KOPT-K1 (cell line): ENCODE results near the gene TMEM94.

Experiments used
- H3K27ac ChIP-seq: fragments of 200-600 bp; sonication (generic); 2 replicates; pipeline ENCODE4 v1.5.1; 2016; ENCODE audit warnings: antibody characterized with exemption, mild to moderate bottlenecking, low read depth, low read length; ENCODE audit not compliant: poor library complexity, severe bottlenecking
- H3K36me3 ChIP-seq: fragments of 200-600 bp; sonication (generic); 2 replicates; pipeline ENCODE4 v1.5.1; 2017; ENCODE audit warnings: antibody characterized with exemption, mild to moderate bottlenecking, low read length, moderate library complexity; ENCODE audit not compliant: insufficient read depth
- H3K9me3 ChIP-seq: fragments of 200-600 bp; sonication (generic); 2 replicates; pipeline ENCODE4 v1.5.1; 2017; ENCODE audit warnings: antibody characterized with exemption, low read length, mild to moderate bottlenecking; ENCODE audit not compliant: insufficient read depth, poor library complexity, severe bottlenecking

TMEM94 gene

DNA sequence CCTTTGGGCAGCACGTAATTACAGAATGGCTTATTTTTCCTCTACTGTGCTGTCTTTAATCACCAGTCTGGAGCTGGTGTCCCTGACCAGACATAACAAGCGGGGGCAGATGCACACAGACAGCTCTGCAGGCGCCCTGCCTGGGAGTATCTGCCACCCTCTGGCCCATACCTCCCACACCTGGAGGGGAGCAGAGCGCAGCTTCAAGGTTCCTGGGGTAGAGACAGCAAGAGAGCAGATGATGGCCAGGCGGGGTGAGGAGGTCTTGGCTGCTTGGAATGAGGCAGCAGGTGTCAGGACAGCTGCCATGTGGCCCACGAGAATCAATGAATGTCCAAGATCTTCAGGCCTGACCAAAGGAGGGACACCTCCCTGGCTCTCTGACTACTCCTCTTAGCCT is 23.8 kb downstream of the TMEM94 start:
- H3K36me3 ChIP-seq = peaks cover 31% of the 10 kb centered on the region; the same call in 1 of the 2 replicates
- H3K27ac ChIP-seq = no peak overlapping the region
- H3K9me3 ChIP-seq = no peaks in the 10 kb centered on the region

DNA sequence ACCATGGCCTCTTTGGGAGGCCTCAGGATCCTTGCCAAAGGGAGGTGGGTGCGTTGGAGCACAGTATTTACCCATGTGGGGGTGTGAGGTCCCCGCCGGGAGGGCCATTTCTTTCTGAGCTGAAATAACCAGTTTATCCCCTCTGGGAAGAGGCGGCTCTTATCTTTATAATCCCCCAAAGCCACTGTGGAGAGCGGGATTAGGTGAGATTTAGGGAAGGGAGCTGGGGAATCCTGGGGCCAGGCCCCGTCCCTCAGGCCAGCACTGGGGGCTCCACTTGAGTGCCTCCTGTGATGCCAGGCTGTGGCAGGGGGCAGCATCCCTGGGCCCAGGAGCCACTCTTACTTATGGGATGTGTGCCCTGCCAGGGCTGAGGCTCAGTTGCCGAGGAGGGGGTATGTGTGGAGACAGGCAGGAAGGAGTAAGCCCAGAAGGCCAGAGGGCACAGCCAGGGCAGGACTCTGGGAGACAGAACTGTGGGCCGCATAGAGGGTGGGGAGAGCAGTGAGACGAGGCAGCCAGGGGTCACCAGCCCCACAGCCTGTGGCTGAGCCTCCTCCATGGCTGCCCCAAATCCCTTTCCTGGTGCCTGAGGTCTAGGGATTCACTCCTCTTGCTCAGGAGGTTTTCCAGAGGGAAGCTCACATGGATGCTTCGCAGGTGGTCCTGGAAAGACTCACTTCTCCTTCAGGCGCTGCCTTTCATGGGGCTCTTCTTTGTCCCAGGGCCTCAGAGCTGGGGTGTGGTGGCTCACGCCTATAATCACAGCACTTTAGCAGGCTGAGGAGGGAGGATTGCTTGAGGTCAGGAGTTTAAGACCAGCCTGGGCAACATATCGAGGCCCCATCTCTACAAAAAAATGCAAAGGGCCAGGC is 25.0 kb downstream of the TMEM94 start:
- no peak overlapping the region for H3K27ac ChIP-seq
- H3K36me3 ChIP-seq = peaks cover 22% of the 10 kb centered on the region; the same call in 1 of the 2 replicates
- H3K9me3 ChIP-seq = no peaks in the 10 kb centered on the region

DNA sequence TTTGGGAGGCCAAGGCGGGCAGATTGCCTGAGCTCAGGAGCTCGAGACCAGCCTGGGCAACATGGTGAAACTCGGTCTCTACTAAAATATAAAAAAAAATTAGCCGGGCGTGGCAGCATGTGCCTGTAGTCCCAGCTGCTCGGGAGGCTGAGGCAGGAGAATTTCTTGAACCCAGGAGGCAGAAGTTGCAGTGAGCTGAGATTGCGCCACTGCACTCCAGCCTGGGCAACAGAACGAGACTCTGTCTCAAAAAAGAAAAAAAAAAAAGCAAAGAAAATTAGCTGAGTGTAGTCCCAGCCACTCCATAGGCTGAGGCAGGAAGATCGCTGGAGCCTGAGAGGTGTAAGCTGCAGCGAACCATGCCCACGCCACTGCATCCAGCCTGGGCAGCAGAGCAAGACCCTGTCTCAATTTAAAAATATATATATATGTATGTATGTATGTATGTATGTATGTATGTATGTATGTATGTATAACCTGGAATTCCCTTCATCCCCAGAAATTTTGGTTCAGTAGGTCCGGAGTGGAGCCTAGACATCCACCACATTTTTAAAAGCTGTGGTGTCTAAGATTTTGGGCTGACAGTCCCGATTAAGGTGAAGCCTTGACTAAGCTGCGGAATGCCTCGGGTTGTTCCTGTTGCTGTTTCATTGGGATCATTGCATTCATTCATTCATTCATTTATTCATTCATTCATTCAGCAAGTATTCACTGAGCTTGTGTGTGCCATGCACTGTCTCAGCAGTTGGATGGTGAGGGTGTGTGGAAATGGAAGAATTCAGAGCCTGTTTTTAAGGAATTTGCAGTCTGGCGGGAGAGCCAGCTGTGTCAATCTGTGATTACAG is 25.9 kb downstream of the TMEM94 start:
- Histone ChIP-seq H3K36me3 (peaks cover 14% of the 10 kb centered on the region; the same call in 1 of the 2 replicates), H3K9me3 (no peaks in the 10 kb centered on the region), H3K27ac (no peak overlapping the region)

DNA sequence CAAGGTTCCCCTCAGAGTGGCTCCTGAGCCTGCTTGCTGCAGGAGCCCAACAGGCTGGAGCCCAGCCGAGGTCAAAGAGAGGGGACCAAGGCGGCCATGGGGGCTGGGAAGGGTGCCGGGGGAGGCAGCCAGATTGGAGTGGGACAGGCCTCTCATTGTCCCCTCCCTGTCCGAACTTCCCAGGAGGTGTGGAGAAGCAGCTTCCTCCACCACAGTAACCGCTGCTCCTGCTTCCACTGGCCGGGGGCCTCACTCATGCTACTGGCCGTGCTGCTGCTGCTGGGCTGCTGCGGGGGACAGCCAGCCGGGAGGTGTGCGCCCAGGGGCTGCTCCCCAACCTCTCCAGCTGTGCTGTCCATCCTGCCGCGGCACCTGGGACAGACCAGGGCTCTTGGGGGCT is 29.3 kb downstream of the TMEM94 start:
- H3K36me3 ChIP-seq = peaks cover 16% of the 10 kb centered on the region; the same call in 1 of the 2 replicates
- no peaks in the 10 kb centered on the region for H3K9me3 ChIP-seq
- no peak overlapping the region for H3K27ac ChIP-seq

DNA sequence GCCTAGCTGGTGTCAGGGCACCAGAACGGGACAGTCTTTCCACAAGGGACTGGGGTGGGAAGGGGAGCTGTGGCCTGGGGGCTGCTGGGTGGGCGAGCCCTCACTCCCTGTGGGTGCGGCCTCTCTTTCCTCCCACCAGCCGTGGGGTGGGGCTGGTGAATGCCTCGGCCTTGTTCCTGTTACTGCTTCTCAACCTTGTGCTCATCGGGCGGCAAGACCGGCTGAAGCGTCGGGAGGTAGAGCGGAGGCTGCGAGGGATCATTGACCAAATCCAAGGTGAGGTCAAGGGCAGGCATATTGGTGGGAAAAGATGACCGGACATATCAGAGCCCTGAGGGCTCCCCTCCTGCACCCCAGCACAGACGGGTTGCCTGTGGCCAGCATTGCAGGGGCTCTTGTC is 29.7 kb downstream of the TMEM94 start:
- peaks cover 16% of the 10 kb centered on the region; the same call in 1 of the 2 replicates for H3K36me3 ChIP-seq
- no peaks in the 10 kb centered on the region for H3K9me3 ChIP-seq
- H3K27ac ChIP-seq = peak overlapping the region; percentile 86

DNA sequence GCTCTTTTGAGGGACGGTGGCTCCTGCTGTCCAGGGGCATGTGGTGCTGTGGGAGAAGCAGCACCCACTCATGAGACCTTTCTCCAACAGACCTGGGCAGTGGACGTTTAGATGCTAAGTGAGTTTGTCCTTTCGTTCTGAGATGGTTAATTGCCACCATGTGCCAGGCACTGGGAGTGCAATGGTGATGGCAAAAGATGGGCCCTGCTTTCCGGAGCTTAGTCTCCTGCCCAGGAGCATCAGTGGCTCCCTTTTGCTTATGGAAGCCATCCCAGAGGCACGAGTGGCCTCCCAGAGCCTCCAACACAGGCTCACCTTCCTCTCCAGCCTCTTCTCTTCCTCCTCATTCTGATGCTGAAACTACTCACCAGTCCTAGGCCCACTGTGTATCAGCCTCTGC is 30.5 kb downstream of the TMEM94 start:
- Histone ChIP-seq H3K36me3 (peaks cover 21% of the 10 kb centered on the region), H3K27ac (peak overlapping the region; percentile 86), H3K9me3 (no peaks in the 10 kb centered on the region)

DNA sequence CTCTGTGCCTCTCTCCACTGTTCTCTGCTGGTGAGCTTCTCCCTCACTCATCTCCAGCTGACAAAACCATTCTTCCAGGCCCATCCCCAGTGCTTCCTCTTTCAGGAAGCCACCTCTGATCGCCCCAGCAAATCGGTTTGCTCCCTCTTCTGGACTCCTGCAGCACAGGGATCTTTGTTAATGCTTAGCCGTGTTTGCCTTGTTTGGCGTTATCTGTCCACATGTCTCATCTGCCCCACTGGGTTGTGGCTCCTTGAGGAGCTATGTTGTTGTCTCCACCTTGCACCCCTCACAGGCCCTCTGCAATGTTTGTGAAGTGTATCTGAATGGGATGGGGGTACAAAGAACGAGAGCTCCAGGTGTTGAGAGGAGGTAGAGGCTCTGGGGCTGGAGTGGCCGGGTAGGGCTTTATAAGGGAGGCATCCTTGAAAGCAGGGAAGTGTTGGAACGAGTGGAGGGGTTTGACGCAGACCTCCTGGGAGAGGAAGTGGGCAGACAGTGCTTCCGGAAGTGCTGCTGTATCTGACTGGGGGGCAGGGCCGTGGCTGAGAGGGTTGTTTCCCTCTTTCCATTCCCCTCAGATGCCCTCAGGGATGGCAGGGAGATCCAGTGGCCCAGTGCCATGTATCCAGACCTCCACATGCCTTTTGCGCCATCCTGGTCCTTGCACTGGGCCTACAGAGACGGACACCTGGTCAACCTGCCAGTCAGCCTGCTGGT is 31.1 kb downstream of the TMEM94 start:
- H3K36me3 ChIP-seq = peaks cover 27% of the 10 kb centered on the region
- H3K27ac ChIP-seq = peak overlapping the region; percentile 86
- H3K9me3 ChIP-seq = no peaks in the 10 kb centered on the region

DNA sequence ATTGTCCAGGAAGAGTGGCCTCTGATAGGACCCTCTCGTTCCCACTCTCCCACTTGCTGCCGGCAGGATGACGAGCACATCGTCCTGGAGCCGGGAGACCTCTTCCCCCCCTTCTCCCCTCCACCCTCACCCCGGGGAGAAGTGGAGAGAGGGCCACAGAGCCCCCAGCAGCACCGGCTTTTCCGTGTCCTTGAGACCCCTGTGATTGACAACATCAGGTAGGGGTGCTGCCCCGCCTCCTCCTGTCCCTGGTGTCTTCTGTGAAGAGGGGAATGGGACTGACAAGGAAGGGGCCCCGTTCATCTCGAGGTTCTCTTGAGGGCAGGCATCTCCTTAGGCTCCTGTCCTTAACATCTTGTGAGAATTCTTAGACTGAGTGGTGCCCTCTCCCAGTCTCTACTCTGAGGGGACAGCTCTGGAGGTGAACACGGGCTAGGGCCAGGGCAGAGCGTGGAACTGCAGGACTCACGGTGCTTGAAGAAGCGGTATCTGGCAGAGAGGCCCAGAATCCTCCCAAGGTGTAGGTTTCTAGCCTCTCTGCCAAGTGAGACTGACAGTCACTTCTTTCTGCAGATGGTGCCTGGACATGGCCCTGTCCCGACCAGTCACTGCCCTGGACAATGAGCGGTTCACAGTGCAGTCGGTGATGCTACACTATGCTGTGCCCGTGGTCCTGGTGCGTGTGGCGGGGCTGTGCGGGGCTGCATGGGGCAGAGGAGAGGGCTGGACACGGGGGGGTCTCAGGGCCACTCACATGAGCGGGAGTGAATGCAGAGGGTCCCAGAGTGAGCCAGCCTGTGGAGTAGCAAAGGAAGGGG is 32.5 kb downstream of the TMEM94 start:
- Histone ChIP-seq H3K27ac (peak overlapping the region; percentile 86), H3K9me3 (no peaks in the 10 kb centered on the region), H3K36me3 (peaks cover 40% of the 10 kb centered on the region)

DNA sequence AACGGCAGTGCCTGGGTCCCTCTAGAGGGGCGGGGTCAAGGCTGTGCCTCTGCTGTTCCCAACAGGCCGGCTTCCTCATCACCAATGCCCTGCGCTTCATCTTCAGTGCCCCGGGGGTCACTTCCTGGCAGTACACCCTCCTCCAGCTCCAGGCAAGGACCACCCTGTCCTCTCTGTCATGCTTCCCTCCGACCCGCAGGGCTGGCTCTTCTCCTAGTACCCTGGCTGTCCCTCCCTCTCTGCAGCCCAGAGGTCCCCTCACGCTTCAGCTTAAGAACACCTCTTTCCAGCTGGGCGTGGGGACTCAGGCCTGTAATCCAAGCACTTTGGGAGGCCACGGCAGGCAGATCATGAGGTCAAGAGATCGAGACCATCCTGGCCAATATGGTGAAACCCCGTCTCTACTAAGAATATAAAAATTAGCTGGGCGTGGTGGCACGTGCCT is 33.1 kb downstream of the TMEM94 start:
- peaks cover 47% of the 10 kb centered on the region for H3K36me3 ChIP-seq

DNA sequence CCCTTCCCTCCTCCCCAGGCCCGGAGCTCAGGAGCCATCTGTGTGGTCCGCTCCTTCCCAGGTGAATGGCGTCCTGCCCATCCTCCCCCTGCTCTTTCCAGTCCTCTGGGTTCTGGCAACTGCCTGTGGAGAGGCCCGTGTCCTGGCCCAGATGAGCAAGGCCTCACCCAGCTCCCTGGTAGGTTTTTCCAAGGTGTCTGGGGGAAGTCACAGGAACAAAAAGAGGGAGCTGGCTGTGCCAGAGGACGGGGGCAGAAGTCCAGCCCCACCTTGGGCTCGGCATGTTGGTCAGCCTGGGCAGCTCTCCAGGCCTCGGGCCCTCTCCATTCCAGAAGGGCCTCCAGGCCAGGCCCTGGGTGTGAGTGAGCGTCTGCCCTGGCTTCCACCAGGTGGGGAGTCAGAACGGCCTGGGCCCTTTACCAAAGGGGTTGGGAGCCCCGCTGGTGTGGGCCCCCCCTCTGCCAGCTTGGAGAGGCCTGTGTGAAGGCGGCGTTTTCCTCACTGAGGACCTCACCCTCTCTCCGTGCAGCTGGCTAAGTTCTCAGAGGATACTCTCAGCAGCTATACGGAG is 33.8 kb downstream of the TMEM94 start:
- Histone ChIP-seq H3K27ac (no peak overlapping the region), H3K36me3 (peaks cover 54% of the 10 kb centered on the region)

More for the DNA sequence above, 33.1 kb downstream of the TMEM94 start:
- peak overlapping the region; percentile 86 for H3K27ac ChIP-seq
- H3K9me3 ChIP-seq = no peaks in the 10 kb centered on the region

DNA sequence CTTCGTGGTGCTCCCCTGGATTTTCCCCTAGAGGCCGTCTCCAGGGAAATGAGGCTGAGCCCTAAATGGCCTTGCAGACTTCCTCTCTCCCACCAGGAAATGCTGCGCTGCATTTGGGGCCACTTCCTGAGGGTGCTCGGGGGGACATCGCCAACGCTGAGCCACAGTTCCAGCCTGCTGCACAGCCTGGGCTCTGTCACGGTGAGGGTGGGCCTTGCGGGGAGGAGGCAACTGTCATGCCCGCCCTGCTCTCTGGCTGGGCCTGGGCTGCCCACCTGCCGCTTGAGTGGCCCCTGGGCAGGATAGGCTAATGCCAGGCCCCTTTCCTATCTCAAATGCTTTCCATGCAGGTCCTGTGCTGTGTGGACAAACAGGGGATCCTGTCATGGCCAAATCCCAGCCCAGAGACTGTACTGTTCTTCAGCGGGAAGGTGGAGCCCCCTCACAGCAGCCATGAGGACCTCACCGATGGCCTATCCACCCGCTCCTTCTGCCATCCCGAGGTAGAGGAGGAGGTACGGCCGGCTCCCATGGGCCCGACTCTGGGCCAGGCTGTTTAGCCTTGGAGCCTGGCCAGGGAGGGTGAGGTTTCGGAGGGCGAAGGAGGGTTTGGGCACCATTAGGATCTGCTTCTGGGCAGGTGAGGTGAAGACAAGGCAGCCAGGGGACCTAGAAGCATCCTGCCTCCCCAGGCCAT is 34.7 kb downstream of the TMEM94 start:
- Histone ChIP-seq H3K27ac (no peak overlapping the region), H3K36me3 (peaks cover 62% of the 10 kb centered on the region), H3K9me3 (no peaks in the 10 kb centered on the region)

More for the DNA sequence above, 33.8 kb downstream of the TMEM94 start:
- no peaks in the 10 kb centered on the region for H3K9me3 ChIP-seq

DNA sequence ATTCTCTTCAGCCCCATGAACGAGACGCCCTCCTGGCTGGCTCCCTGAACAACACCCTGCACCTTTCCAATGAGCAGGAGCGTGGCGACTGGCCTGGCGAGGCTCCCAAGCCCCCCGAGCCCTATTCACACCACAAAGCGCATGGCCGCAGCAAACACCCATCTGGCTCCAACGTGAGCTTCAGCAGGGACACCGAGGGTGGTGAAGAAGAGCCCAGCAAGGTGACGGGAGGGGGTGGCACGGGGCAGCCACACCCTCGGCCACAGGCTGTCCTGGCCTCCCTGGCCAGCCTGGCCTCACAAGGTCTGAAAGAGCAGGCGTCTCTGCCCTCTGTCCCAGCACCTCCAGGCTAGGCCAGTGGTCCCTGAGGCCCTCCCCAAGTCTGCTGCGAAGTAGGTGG is 35.2 kb downstream of the TMEM94 start:
- Histone ChIP-seq H3K9me3 (no peaks in the 10 kb centered on the region), H3K36me3 (peaks cover 68% of the 10 kb centered on the region), H3K27ac (no peak overlapping the region)

DNA sequence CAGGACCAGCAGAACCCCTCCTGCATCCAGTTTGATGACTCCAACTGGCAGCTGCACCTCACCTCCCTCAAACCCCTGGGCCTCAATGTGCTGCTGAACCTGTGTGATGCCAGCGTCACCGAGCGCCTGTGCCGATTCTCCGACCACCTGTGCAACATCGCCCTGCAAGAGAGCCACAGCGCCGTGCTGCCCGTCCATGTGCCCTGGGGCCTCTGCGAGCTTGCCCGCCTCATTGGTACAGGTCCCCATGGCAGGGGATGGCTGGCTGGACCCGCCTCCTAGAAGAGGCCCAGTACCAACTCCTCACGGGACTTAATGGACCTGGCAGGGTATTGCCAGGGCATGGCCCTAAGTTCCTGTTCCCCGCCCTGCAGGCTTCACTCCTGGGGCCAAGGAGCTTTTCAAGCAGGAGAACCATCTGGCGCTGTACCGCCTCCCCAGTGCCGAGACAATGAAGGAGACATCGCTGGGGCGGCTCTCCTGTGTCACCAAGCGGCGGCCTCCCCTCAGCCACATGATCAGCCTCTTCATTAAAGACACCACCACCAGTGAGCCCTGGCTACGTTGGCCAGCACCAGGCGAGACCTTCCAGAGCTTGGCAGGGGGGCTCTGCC is 36.2 kb downstream of the TMEM94 start:
- Histone ChIP-seq H3K9me3 (no peaks in the 10 kb centered on the region), H3K36me3 (peaks cover 78% of the 10 kb centered on the region), H3K27ac (no peak overlapping the region)
